ENCODE data around the gene CCDC39.
"Not testable (repeated sequence)": the region's sequence is repeated elsewhere in the genome, so short reads cannot be mapped to it uniquely, and the experiment has no call there.

CCDC39 gene

DNA sequence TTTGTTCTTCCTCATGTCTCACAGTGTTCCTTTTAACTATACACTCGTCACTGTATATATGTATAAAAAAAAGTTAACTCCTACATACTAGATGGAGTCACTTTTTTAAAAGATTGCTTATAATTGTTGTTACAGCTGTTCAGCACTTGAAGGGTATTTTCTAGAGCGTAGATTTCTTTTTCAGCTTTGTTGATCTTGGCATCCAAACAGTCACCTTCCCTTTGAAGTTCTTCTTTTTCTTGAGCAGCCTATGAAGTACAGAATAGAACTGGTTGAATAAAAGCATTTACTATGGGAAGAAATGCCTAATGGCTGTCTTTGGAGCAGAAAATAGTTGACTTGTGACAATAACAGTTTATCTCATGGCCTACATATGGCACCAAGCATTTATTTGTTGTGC is 59.6 kb downstream of the CCDC39 start:
- no peak for DNase-seq

GRCh38 chr3:180618563-180618962 is 60.7 kb downstream of the CCDC39 start:
- DNase-seq, result not testable (repeated sequence)

DNA sequence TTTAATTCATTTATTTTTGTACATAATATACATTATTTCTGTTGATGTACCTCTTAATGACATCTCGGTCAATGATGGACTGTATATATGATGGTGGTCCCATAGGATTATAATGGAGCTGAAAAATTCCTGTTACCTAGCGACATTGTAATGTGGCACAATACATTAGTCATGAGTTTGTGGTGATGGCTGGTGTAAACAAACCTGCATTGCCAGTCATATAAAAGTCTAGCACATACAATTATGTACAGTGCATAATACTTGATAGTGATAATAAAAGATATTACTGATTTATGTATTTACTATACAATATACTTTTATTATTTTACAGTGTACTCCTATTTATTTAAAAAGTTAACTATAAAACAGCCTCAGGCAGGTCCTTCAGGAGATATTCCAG is 62.2 kb downstream of the CCDC39 start:
- DNase-seq, result no peak

DNA sequence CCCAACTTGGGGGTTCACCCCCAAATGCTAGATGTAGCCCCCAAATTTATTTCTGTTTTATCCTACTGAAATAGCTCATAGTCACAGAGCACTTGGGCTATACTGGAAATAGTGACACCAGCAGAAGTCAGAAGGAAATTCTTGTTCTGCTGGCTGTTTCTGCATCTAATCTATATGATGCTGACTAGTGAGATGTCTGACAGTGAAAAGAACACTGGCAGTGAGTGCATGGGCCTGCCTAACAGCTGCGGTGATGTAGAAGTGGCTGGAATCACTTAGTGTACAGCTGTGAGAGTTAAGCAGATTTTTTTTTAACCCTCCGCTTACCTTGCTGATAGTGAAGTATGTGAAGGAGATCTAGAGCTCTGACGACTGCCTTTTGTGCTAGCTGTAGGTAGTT is 63.3 kb downstream of the CCDC39 start:
- no peak for DNase-seq

- no peak for DNase-seq
These were observed 66.9 kb downstream of the CCDC39 start for GRCh38 chr3:180612364-180612763.

DNA sequence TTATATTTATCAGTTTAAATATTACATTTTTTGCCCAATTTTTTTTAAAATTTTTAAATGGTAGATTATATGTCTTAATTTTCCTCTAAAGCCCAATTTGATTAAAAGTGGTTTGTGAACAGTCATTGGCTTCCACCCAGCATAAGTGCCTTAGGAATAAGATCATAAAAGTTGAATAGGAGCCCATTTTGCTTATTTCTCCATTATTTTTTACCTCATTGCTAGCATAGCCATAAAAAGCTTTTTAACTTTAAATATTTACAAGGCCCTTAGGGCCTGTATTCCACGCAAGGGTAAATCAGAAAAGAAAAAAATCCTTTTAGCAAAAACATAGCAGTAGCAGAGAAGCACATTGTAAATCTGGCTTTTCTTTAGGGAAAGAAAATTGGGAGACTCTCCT is 68.3 kb downstream of the CCDC39 start:
- DNase-seq, result no peak

DNA sequence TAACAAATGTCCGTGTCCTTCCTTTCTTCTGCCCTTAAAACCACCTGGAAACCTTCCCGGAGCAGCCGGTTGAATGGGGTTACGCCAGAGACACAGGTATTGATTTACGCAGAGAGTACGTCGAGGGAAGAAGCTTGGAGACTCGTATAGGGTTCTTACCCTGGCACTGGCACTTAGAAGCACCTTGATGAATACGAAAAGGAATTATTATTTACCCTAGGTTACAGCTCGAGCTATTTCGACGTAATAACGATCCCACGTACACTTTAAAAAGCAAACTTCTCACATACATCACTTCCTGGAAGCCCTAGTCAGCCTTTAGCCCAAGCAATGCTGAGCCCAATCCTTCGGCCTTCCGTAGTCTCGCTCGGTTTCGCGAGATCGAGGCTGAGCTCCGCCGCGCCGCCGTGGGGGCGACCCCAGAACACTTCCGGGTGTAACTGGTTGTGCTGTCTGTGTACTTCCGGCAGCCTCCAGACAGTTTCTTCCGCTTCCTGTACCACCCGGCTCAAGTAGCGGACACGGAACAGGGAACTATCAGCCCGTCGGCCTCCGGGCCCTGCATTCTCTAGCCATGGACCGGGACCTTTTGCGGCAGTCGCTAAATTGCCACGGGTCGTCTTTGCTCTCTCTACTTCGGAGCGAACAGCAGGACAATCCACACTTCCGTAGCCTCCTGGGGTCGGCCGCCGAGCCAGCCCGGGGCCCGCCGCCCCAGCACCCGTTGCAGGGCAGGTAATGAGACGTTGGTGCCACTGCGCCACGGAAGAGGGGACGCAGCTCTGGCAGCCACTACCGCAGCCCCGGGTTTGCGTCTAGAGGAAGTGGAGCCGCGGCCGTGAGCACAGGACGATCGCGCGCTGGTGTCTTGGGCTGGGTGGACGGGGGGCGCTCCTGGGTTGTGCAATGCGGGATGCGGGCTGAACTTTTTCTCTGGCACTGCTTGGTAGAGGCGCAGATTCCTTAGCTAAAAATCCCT is 77.3 kb downstream of the CCDC39 start, which contains the start of gene TTC14:
Gene TTC14 (plus strand): TSS at position 476 of the 979 bp plus-strand sequence. CDS start 99 bp downstream, at position 575.
- peak; percentile 85 to 89 for DNase-seq

GRCh38 chr3:180600473-180600872 is 78.8 kb downstream of the CCDC39 start:
- DNase-seq, result no peak

DNA sequence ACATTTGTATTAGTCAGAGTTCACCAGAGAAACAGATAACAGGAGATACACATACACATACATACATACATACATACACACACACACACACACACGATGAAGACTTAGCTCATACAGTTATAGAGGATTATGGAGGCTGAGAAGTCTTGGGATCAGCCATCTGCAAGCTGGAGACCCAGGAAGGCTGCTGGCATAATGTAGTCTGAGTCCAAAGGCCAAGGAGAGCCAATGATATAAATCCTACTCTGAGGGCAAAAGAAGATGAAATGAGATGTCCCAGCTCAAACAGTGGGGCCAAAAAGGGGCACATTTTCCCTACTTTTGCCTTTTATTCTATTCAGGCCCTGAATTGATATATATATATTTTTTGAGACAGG is 83.7 kb downstream of the CCDC39 start:
- DNase-seq, result no peak

DNA sequence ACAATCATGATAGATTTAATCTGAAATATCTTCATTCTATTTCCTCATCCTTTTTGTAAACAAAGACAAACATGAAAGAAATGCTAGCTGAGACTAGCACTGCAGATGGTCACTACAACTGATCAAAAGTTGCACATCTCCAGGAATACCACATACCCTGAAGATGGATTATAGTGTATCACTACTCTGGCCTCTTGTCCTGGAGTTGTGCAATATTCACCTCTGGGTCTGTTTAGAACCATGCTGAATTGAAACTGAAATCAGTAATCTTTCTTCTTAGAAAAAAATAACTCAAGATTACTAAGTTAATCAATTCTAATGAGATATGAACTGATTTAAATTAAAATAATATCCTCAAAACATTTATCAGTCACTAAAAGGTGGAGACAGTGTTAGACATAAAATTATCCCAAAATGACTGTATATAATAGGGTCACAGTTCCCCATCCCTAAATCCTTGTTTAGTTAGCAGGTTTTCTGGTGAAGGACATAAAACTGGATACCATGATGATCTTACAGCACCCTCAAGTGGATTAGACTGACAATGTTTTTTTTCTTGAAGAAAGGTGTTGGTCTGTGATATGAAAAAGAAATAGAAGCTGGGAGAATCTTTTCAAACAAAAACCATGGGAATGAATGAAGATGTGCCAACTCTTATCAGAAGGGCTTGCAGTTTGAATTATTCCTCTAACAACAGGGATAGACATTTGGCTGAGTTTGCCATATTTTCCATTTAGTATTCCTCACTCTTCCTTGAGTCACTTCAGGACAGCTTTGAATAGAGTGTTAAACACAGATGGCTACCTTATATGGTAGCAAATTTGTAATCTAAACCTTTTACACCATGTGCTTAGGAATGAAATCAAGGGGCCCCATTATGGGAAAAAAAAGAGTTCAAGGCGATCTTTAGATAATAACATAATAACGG is 84.4 kb downstream of the CCDC39 start:
- DNase-seq, result no peak

GRCh38 chr3:180593631-180594030 is 85.7 kb downstream of the CCDC39 start:
- DNase-seq, result not testable (repeated sequence)

- no peak for DNase-seq
These were observed 88.9 kb downstream of the CCDC39 start for GRCh38 chr3:180590396-180590795.

DNA sequence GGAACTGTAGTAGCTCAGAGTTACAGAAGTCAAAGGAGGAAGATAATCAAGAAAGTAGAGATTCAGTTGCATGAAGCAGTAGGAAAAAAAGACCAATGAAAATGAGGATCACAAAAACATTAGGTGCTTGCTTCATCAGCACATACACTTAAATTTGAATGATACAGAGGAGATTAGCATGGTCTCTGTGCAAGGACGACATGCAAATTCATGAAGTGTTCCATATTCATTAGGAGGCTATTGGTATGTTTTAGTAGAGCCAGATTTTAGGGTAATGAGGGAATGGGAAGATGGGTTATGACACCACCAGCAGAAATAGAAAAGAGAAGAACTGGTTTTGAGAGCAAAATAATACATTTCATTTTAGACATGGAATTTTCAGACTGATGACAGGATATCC is 98.4 kb downstream of the CCDC39 start:
- no peak for DNase-seq

DNA sequence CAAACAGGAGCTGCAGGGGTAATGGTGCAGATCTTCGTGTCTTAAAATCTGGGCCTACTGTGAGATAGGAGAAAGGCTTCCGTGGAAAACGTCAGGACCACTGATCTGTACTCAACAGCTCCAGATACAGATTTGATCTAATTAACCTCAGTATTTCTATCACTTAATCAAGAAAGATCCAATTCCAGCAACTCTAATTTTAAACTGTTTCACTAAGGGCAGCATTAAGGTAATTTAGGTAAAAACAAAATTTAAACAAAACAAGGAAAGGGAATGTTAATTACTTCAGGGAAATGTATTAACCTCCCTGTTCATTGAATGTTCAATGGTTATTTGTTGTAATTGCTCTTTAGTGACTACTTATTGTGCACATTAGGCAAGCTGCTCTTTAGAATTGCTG is 103.7 kb downstream of the CCDC39 start:
- no peak for DNase-seq

DNA sequence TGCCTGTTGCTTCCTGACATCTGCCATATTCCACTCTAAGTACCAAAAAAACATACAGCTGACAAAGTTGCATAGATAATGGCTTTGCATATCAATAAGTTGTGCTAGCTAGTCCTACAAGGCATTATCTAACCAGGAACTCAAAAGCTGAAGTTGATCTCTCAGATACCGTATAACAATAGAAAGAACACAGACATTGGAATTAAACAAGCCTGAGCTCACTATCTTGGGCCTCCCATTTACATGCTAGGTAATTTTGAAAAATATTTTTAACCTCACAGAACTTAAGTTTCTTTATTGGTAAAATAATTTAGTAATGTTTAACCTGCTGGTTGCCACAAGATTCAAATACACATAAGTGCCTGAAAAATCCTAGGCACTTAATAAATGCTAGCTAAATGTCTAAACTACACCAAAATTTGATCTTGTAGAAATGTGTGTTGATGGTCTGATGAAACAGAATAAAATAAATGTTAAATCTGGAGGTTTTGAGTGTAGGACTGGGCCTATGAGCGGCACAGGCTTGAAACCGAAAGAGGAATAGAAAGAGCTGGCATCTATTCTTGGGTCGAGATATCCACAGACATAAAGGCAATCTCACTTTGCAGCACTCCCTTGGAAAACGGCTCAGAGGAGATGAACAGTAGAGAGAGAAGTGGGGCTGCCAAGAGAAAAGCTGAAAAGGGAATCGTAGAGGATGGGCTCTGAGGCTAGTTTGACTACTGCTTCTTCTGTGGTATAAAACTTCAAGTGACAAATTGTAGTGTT is 107.3 kb downstream of the CCDC39 start:
- DNase-seq, result no peak

DNA sequence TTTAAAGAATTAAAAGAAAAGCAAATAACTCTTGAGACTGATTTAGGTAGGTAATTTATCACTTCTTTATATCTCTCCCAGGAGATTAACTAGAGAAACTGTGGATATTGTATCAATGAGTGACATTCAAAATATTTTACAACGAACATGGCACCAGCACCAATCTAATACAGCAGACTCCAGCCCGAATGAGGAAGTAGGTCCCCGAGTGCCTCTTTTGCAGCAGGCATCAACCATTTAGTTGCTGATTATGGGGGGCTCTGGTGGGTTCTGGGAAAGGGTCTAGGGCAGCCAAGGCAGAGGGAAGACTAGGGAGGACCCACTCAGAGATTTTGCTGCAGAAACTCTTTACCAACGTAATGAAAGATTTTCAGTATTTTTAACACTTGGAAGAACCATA is 109.1 kb downstream of the CCDC39 start:
- no peak for DNase-seq

DNA sequence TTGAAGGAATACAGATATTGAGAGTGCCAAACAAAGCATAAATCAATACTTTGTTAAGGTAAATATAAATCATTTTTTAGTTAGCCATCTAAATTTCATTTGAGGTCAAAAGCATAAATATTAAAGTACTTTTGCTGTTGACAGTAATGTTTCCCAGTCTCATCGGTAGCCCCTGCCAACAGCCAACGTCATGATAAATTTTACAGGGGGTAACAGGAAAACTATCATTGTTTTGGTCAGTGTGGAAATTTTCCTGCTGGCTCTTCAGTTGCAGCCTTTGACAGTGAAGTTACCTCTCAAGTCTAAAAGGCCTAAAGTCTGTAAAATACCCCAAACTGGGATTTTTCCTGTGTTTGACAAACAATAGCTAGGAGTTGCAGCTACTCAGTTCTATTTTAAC is 114.6 kb downstream of the CCDC39 start:
- no peak for DNase-seq

All from stimulated activated CD4-positive, alpha-beta T cell treated with anti-CD3 and anti-CD28 coated beads, Interleukin-2, amount 100 ng/mL, for 48 hours (primary cell).